Liver (tissue), 3 donors: ENCODE measurements around the gene ZCWPW1.
"Not testable (repeated sequence)": the region's sequence is repeated elsewhere in the genome, so short reads cannot be mapped to it uniquely, and the experiment has no call there.

ENCODE experiments used
- FOXA1 ChIP-seq: IDR thresholded peaks from 2 replicates; pipeline ENCODE4 v1.6.1; 2016; ENCODE audit warnings: antibody characterized with exemption
- FOXA2 ChIP-seq: IDR thresholded peaks from 2 replicates; pipeline ENCODE4 v1.6.1; 2016; ENCODE audit warnings: antibody characterized with exemption
- GABPA ChIP-seq, 2 donors: IDR thresholded peaks in 1 of 2; conservative IDR thresholded peaks in 1 of 2; 2 replicates each; pipeline ENCODE4 v1.6.1; 2016; ENCODE audit warnings: antibody characterized with exemption in 2 of 2, mild to moderate bottlenecking in 1 of 2, moderate library complexity in 1 of 2
- HNF4A ChIP-seq, 2 donors: conservative IDR thresholded peaks; 2 replicates each; pipeline ENCODE4 v1.6.1; 2016; ENCODE audit warnings: antibody characterized with exemption in 2 of 2, mild to moderate bottlenecking in 2 of 2
- RXRA ChIP-seq, 2 donors: IDR thresholded peaks; 2 replicates each; pipeline ENCODE4 v1.6.1; 2017 to 2018; ENCODE audit warnings: antibody characterized with exemption in 2 of 2, mild to moderate bottlenecking in 1 of 2
- SP1 ChIP-seq: IDR thresholded peaks from 2 replicates; pipeline ENCODE4 v1.6.1; 2018; ENCODE audit warnings: antibody characterized with exemption, mild to moderate bottlenecking
- TAF1 ChIP-seq: conservative IDR thresholded peaks from 2 replicates; pipeline ENCODE4 v1.6.1; 2016; ENCODE audit warnings: antibody characterized with exemption, mild to moderate bottlenecking
- TF ChIP-seq, protein P1 (sequence below): fragments of 150-350 bp; IDR thresholded peaks from 2 replicates; pipeline ENCODE4 v1.5.1; 2017; ENCODE audit warnings: improper control_type of control experiment, low read depth, low read length; ENCODE audit not compliant: missing input control
- TF ChIP-seq, protein P2 (sequence below): IDR thresholded peaks from 2 replicates; pipeline ENCODE4 v1.6.1; 2016; ENCODE audit warnings: antibody characterized with exemption
- TF ChIP-seq, protein P3 (sequence below): IDR thresholded peaks from 2 replicates; pipeline ENCODE4 v1.6.1; 2016; ENCODE audit warnings: antibody characterized with exemption, mild to moderate bottlenecking
- donor health status: healthy.
- donor health status: healthy.

GRCh38 chr7:100381531-100382233 lies 46.8 kb downstream of the ZCWPW1 start:
- TF ChIP-seq, protein P1, sequence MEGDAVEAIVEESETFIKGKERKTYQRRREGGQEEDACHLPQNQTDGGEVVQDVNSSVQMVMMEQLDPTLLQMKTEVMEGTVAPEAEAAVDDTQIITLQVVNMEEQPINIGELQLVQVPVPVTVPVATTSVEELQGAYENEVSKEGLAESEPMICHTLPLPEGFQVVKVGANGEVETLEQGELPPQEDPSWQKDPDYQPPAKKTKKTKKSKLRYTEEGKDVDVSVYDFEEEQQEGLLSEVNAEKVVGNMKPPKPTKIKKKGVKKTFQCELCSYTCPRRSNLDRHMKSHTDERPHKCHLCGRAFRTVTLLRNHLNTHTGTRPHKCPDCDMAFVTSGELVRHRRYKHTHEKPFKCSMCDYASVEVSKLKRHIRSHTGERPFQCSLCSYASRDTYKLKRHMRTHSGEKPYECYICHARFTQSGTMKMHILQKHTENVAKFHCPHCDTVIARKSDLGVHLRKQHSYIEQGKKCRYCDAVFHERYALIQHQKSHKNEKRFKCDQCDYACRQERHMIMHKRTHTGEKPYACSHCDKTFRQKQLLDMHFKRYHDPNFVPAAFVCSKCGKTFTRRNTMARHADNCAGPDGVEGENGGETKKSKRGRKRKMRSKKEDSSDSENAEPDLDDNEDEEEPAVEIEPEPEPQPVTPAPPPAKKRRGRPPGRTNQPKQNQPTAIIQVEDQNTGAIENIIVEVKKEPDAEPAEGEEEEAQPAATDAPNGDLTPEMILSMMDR: not testable (repeated sequence)
- TF ChIP-seq TAF1; GABPA (IDR thresholded peaks at IDR 0.05 in 1 of 2, conservative IDR thresholded peaks at IDR 0.05 in 1 of 2); HNF4A (conservative IDR thresholded peaks at IDR 0.05); RXRA (IDR thresholded peaks at IDR 0.05); FOXA2; SP1; FOXA1: not testable (repeated sequence)
- TF ChIP-seq, protein P2, sequence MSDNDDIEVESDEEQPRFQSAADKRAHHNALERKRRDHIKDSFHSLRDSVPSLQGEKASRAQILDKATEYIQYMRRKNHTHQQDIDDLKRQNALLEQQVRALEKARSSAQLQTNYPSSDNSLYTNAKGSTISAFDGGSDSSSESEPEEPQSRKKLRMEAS: not testable (repeated sequence)
- TF ChIP-seq, protein P3, sequence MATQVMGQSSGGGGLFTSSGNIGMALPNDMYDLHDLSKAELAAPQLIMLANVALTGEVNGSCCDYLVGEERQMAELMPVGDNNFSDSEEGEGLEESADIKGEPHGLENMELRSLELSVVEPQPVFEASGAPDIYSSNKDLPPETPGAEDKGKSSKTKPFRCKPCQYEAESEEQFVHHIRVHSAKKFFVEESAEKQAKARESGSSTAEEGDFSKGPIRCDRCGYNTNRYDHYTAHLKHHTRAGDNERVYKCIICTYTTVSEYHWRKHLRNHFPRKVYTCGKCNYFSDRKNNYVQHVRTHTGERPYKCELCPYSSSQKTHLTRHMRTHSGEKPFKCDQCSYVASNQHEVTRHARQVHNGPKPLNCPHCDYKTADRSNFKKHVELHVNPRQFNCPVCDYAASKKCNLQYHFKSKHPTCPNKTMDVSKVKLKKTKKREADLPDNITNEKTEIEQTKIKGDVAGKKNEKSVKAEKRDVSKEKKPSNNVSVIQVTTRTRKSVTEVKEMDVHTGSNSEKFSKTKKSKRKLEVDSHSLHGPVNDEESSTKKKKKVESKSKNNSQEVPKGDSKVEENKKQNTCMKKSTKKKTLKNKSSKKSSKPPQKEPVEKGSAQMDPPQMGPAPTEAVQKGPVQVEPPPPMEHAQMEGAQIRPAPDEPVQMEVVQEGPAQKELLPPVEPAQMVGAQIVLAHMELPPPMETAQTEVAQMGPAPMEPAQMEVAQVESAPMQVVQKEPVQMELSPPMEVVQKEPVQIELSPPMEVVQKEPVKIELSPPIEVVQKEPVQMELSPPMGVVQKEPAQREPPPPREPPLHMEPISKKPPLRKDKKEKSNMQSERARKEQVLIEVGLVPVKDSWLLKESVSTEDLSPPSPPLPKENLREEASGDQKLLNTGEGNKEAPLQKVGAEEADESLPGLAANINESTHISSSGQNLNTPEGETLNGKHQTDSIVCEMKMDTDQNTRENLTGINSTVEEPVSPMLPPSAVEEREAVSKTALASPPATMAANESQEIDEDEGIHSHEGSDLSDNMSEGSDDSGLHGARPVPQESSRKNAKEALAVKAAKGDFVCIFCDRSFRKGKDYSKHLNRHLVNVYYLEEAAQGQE: not testable (repeated sequence)
